ENCODE data around the gene C1QTNF1.

C1QTNF1 gene

GRCh38 chr17:79041041-79041570 is 17.1 kb downstream of the C1QTNF1 start:
- no peak for DNase-seq

GRCh38 chr17:79041723-79042420 is 17.9 kb downstream of the C1QTNF1 start:
- DNase-seq, result peak in 1 of 14 donors; percentile 56

- peak in 4 of 14 donors; percentile 22 to 43 (median 24) for DNase-seq
Observed at GRCh38 chr17:79042421-79043190, 18.6 kb downstream of the C1QTNF1 start.

- no peak for DNase-seq
Observed at GRCh38 chr17:79043191-79043930, 19.4 kb downstream of the C1QTNF1 start.

GRCh38 chr17:79043931-79044320 is 20.0 kb downstream of the C1QTNF1 start:
- DNase-seq, result no peak

- DNase-seq, result no peak
Observed at GRCh38 chr17:79044462-79044861, 20.5 kb downstream of the C1QTNF1 start.

- DNase-seq, result no peak
Observed at GRCh38 chr17:79045001-79045729, 21.2 kb downstream of the C1QTNF1 start.

GRCh38 chr17:79045842-79046196 is 21.9 kb downstream of the C1QTNF1 start:
- DNase-seq, result peak in 11 of 14 donors; percentile 14 to 74 (median 47)

GRCh38 chr17:79046197-79046915 is 22.4 kb downstream of the C1QTNF1 start:
- no peak for DNase-seq

GRCh38 chr17:79046916-79047280 is 22.9 kb downstream of the C1QTNF1 start:
- DNase-seq, result no peak

GRCh38 chr17:79047291-79047920 is 23.4 kb downstream of the C1QTNF1 start:
- no peak for DNase-seq

- no peak for DNase-seq
Observed at GRCh38 chr17:79047923-79048825, 24.2 kb downstream of the C1QTNF1 start.

GRCh38 chr17:79048826-79049755 is 25.1 kb downstream of the C1QTNF1 start:
- no peak for DNase-seq

- no peak for DNase-seq
Observed at GRCh38 chr17:79049821-79050220, 25.9 kb downstream of the C1QTNF1 start.

- peak in 1 of 14 donors; percentile 15 for DNase-seq
Observed at GRCh38 chr17:79050551-79050950, 26.6 kb downstream of the C1QTNF1 start.

GRCh38 chr17:79051306-79051705 is 27.3 kb downstream of the C1QTNF1 start:
- DNase-seq, result no peak

- no peak for DNase-seq
Observed at GRCh38 chr17:79052131-79052530, 28.2 kb downstream of the C1QTNF1 start.

GRCh38 chr17:79053251-79053925 is 29.4 kb downstream of the C1QTNF1 start:
- no peak for DNase-seq

All from C1 segment of cervical spinal cord (tissue), 14 donors.